NT2/D1 (cell line): ENCODE measurements around the gene KRCC1.

ENCODE experiments used
- YY1 ChIP-seq: IDR thresholded peaks from 2 replicates; pipeline ENCODE4 v1.6.1; 2011; ENCODE audit not compliant: insufficient read length, insufficient read depth
- ZNF274 ChIP-seq: IDR thresholded peaks from 2 replicates; pipeline ENCODE4 v1.6.1; 2011; ENCODE audit warnings: mild to moderate bottlenecking, low read depth, low read length

DNA sequence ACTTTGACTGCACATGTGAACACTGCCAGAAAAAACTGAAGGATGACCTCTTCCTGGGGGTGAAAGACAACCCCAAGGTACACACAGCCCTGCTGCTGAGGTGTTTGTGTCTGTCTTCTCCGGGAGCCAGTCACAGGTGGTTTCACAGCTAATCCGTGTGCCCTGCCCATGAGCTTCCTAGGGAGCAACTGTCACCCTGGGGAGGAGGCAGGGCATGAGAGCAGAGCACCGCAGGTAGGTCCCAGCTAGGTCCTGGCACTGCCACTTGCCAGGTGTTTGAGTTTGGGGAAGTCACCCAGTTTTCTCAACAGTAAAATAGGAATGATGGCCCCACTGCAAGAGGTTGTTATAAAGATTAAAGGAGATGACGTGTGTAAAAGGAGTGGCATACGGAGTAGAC lies 41.1 kb upstream of the KRCC1 start:
- TF ChIP-seq YY1 (no peak), ZNF274 (no peak)
